Measurements from ENCODE around the gene NAA20.

Gene NAA20

GRCh38 chr20:20070871-20071726, 53.9 kb downstream of the NAA20 start:
- TF ChIP-seq CTCF (conservative IDR thresholded peaks at IDR 0.05; ENCODE audit: control insufficient read depth, insufficient read depth, low read depth, low read length), result no peak
- H3K4me3 ChIP-seq (ENCODE audit: control insufficient read depth, low read depth, low read length), result no peak overlapping the region
- no peak for DNase-seq (ENCODE audit: low read depth)

DNA sequence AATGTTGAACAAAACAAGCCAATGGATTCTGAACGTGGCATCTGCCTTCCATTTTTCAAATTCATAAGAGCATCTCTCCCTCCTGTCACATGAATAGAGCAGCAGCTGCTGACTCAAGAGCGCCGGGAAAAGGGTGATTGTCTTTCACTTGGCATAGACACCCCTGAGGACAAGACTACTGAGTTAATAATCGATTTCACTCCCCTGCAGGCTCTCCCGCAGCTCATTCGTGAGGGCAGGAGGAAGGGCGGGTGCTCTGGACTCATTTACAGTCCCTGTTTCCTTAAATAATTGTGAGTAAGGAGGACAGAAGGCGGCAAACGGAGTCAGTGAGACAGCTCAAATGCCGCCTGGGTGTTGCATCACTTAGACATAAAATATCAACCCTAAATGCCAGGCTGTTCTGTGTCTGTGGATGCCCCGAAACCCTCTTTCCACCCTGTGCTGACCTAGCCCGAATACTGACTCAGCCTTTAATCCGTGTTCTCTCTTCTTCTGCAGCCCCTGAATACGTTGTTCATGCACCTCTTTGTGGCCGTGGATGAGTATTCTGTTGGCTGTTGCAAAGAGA, 56.7 kb downstream of the NAA20 start:
- DNase-seq (ENCODE audit: low read depth), result no peak
- no peak overlapping the region for H3K4me3 ChIP-seq (ENCODE audit: control insufficient read depth, low read depth, low read length)
- no peak for TF ChIP-seq CTCF (conservative IDR thresholded peaks at IDR 0.05; ENCODE audit: control insufficient read depth, insufficient read depth, low read depth, low read length)

GRCh38 chr20:20075032-20075431, 57.9 kb downstream of the NAA20 start:
- H3K4me3 ChIP-seq (ENCODE audit: control insufficient read depth, low read depth, low read length), result no peak overlapping the region
- no peak for TF ChIP-seq CTCF (conservative IDR thresholded peaks at IDR 0.05; ENCODE audit: control insufficient read depth, insufficient read depth, low read depth, low read length)
- DNase-seq (ENCODE audit: low read depth), result no peak

- H3K4me3 ChIP-seq (ENCODE audit: control insufficient read depth, low read depth, low read length), result no peak overlapping the region
Measured at GRCh38 chr20:20076297-20077065, 59.3 kb downstream of the NAA20 start.

DNA sequence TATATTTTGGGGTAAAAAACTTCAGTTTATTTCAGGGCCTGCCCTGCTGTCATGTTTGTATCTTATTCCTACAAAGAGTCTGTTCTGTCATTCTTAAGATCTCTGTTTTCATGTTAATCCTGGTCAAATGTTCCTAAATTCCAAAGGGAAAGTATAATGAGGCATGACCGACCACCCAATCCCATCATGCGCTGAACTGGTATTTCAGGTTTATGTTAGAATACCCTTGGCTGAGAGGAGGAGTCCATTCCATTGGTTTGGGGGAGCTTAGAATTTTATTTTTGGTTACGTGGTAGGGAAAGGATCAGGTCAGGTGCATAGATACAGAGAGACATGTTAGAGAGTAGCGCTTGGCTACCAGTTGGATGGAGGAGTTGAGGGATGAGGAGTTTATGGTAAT, 60.9 kb downstream of the NAA20 start:
- no peak overlapping the region for H3K4me3 ChIP-seq (ENCODE audit: control insufficient read depth, low read depth, low read length)
- no peak for DNase-seq (ENCODE audit: low read depth)
- TF ChIP-seq CTCF (conservative IDR thresholded peaks at IDR 0.05; ENCODE audit: control insufficient read depth, insufficient read depth, low read depth, low read length), result no peak

More at GRCh38 chr20:20076297-20077065, 59.3 kb downstream of the NAA20 start:
- no peak for TF ChIP-seq CTCF (conservative IDR thresholded peaks at IDR 0.05; ENCODE audit: control insufficient read depth, insufficient read depth, low read depth, low read length)
- peak; percentile 87 for DNase-seq (ENCODE audit: low read depth)

DNA sequence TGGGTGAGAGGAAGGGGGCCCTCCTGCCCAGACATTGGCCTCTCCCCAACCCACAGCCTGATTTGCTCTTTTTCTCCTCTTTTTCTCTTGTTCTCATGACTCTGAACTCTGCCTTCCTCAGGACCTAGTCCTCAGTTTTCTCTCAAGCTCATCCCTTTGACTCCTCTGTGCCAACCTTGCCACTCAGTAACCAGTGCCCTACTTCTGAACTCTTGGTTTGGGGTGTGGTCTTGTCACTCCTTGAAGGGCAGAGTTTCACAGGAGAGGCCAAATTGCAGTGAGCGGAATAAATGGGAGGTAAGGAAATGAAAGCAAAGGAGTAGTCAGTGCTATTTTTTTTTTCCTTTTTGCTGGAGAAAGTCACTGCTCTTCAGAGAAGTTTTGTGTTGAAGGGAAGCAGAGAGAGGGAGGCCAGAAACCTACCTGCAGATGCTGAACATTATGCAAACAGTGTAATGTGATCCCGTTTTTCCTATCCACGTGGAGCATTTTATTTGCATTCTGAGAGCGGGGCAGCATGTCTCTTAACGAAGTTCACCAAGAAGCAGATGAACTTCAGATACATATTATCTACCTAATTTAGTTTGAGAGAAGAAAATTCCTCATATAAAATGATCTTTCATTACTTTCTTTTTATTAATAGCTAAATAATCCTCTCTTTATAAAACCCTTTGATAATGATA, 62.1 kb downstream of the NAA20 start:
- no peak overlapping the region for H3K4me3 ChIP-seq (ENCODE audit: control insufficient read depth, low read depth, low read length)
- DNase-seq (ENCODE audit: low read depth), result no peak
- TF ChIP-seq CTCF (conservative IDR thresholded peaks at IDR 0.05; ENCODE audit: control insufficient read depth, insufficient read depth, low read depth, low read length), result no peak
